GM12878 (cell line): ENCODE data around the gene ARHGAP26.

Source experiments
- BMI1 ChIP-seq: fragments of 450-650 bp; IDR thresholded peaks from 2 replicates; pipeline ENCODE4 v1.6.1; 2016; ENCODE audit warnings: mild to moderate bottlenecking, moderate library complexity, borderline replicate concordance
- DPF2 ChIP-seq: fragments of 450-650 bp; IDR thresholded peaks from 2 replicates; pipeline ENCODE4 v1.6.1; 2017; ENCODE audit warnings: mild to moderate bottlenecking
- EP300 ChIP-seq, 2 experiments: fragments of 150-350 bp in 1 of 2; IDR thresholded peaks; 2 replicates each; pipeline ENCODE4 v1.6.1; 2011 to 2012; ENCODE audit warnings: low read depth in 2 of 2, low read length in 2 of 2, borderline replicate concordance in 1 of 2, improper control_type of control experiment in 1 of 2, inconsistent platforms in 1 of 2; ENCODE audit not compliant: control insufficient read depth in 1 of 2
- ESRRA ChIP-seq: IDR thresholded peaks from 2 replicates; pipeline ENCODE4 v1.6.1; 2012; ENCODE audit warnings: mild to moderate bottlenecking, low read length, improper control_type of control experiment
- RAD21 ChIP-seq: IDR thresholded peaks from 2 replicates; pipeline ENCODE4 v1.6.1; 2011; ENCODE audit warnings: mild to moderate bottlenecking, low read depth, low read length, moderate library complexity; ENCODE audit not compliant: insufficient read depth
- SIN3A ChIP-seq: IDR thresholded peaks from 2 replicates; pipeline ENCODE4 v1.6.1; 2012; ENCODE audit warnings: low read depth, low read length, improper control_type of control experiment
- TF ChIP-seq, protein P1 (sequence below), 3 experiments: IDR thresholded peaks in 2 of 3; conservative IDR thresholded peaks in 1 of 3; 2 replicates each; pipeline ENCODE4 v1.5.1; 2011; ENCODE audit warnings: low read depth in 3 of 3, low read length in 3 of 3, mild to moderate bottlenecking in 3 of 3, control low read depth in 2 of 3, moderate library complexity in 2 of 3, inconsistent platforms in 1 of 3, mixed read lengths in 1 of 3; ENCODE audit not compliant: control insufficient read depth in 2 of 3, insufficient read depth in 1 of 3; ENCODE audit errors: extremely low read depth in 1 of 3

DNA sequence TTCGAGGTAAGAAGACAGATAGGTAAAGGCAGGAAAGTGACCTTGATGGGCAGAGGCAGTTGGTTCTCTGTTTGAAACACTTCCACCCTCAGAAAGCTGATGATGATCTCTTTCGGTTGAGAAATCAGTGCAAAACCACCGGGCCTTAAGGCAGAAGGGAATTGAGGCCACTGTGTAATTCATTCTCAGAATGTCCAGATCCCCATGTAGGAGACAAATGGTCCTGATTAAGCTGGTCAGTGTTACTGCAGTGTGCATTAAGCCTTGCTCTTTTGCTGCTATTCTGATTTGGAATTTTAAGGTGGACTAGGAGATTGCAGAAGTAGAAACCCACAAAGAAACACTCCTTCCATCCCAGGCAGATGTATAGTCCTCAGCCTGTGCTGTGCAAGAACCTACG is 255.2 kb downstream of the ARHGAP26 start:
- TF ChIP-seq BMI1 (no peak), EP300 (IDR thresholded peaks at IDR 0.05; ENCODE audit: borderline replicate concordance in 1 of 2, control insufficient read depth in 1 of 2, low read depth in 2 of 2, low read length in 2 of 2) (0 out of 4 replicates have a peak, but pooled peaks of 1 of the 2 experiments have one; percentile 18), SIN3A (no peak), RAD21 (no peak), DPF2 (no peak), ESRRA (no peak)
- TF ChIP-seq, protein P1, sequence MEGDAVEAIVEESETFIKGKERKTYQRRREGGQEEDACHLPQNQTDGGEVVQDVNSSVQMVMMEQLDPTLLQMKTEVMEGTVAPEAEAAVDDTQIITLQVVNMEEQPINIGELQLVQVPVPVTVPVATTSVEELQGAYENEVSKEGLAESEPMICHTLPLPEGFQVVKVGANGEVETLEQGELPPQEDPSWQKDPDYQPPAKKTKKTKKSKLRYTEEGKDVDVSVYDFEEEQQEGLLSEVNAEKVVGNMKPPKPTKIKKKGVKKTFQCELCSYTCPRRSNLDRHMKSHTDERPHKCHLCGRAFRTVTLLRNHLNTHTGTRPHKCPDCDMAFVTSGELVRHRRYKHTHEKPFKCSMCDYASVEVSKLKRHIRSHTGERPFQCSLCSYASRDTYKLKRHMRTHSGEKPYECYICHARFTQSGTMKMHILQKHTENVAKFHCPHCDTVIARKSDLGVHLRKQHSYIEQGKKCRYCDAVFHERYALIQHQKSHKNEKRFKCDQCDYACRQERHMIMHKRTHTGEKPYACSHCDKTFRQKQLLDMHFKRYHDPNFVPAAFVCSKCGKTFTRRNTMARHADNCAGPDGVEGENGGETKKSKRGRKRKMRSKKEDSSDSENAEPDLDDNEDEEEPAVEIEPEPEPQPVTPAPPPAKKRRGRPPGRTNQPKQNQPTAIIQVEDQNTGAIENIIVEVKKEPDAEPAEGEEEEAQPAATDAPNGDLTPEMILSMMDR (IDR thresholded peaks at IDR 0.05 in 2 of 3, conservative IDR thresholded peaks at IDR 0.05 in 1 of 3; ENCODE audit: control insufficient read depth in 2 of 3, extremely low read depth in 1 of 3, insufficient read depth in 1 of 3, low read depth in 3 of 3, low read length in 3 of 3), result no peak
